Activated T-cell treated with anti-CD3 and anti-CD28 coated beads, Interleukin-2, amount 50 U/mL, for 1 hour (primary cell): ENCODE measurements around the gene DPP9.

Experiments
- DNase-seq: peaks from one replicate; pipeline ENCODE4 v3.0.0-alpha.2; 2020

Gene DPP9

GRCh38 chr19:4653793-4654436 lies 69.7 kb downstream of the DPP9 start:
- DNase-seq, result no peak

DNA sequence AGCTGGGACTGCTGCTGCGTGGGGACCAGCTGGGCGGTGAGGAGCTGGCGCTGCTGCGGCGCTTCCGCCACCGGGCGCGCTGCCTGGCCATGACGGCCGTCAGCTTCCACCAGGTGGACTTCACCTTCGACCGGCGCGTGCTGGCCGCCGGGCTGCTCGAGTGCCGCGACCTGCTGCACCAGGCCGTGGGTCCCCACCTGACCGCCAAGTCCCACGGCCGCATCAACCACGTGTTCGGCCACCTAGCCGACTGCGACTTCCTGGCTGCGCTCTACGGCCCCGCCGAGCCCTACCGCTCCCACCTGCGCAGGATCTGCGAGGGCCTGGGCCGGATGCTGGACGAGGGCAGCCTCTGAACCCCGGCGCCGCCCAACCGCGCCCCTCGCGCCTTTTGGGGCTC lies 71.6 kb downstream of the DPP9 start:
- DNase-seq, result no peak

DNA sequence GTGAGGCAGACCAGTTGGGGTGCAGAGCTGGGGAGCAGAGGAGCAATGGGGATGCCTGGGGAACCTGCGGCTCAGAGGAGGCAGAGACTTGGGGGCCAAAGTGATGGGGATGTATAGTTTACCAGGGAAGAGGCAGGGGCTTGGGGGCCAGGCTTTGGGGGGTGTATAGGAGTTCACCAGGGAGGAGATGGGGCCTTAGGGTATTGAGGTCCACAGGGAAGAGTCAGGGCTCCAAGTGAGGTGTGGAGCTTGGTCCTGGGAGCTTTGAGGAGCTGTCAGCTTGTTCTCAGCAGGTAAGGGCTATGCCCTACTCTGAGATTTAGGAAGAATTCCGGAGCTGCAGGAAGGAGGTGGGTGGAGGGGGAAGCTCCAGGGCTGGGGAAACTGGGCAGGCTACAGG lies 73.5 kb downstream of the DPP9 start:
- DNase-seq, result no peak

GRCh38 chr19:4649392-4650047 lies 74.1 kb downstream of the DPP9 start:
- no peak for DNase-seq

DNA sequence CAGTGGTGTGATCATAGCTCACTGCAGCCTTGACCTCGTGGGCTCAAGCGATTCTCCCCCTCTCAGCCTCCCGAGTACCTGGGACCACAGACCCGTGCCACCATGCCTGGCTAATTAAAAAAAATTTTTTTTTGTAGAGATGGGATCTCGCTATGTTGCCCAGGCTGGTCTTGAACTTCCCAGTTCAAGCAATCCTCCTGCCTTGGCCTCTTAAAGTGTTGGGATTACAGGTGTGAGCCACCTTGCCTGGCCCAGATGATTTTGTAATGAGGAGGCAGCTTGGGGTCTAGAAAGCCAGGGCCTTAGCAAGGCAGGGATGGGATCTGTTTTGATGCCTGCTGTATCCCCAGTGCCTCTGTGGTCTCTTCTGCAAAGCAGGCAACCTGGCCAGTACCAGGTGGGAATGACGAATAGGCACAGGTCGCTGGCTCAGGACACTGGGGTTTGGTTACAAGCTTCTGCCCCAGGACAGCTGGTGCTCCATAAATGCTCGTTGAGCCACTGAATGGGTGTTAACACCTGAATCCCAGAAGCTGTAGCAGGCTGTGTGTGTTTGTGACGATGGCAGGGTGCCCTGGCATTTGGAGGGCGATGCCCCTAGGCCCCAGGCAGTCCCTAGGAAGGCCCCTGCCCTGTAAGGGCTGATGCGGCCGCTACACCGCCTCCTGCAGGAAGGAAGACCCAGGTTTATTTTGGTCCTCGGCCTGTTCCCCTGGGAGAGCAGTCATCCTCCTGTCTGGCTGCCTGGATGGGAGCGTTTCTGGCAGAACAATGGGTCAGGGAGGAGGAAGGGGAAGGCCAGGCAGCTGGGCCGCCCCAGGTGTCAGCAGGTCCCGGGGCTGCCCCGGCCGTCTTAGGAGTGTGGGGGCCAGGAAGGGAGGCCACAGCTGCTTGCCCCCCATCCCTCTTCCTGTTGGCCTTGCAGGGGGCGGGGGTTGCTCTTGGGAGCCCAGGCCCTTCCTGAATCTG lies 75.7 kb downstream of the DPP9 start:
- no peak for DNase-seq

DNA sequence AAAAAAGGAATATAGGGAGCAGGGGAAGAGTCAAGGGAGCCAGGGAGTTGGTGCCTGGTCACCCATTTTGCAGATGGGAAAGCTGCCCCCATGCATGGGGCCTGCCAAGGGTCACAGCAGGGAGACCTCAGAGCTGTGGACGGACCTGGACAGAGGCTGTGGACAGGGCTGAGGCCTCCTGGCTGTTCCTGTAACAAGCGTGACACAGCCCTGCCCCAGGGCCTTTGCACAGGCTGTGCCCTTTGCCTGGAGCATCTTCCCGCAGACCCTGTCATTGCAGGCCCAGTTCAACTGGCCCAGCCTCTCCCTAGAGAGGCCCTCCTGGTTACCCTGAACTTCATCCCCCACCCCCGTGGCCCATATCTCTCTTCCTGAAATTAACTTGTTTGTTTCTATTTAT lies 77.9 kb downstream of the DPP9 start:
- DNase-seq, result no peak

GRCh38 chr19:4642625-4643024 lies 81.0 kb downstream of the DPP9 start:
- no peak for DNase-seq

- no peak for DNase-seq
Measured at GRCh38 chr19:4641132-4641531, 82.5 kb downstream of the DPP9 start.

DNA sequence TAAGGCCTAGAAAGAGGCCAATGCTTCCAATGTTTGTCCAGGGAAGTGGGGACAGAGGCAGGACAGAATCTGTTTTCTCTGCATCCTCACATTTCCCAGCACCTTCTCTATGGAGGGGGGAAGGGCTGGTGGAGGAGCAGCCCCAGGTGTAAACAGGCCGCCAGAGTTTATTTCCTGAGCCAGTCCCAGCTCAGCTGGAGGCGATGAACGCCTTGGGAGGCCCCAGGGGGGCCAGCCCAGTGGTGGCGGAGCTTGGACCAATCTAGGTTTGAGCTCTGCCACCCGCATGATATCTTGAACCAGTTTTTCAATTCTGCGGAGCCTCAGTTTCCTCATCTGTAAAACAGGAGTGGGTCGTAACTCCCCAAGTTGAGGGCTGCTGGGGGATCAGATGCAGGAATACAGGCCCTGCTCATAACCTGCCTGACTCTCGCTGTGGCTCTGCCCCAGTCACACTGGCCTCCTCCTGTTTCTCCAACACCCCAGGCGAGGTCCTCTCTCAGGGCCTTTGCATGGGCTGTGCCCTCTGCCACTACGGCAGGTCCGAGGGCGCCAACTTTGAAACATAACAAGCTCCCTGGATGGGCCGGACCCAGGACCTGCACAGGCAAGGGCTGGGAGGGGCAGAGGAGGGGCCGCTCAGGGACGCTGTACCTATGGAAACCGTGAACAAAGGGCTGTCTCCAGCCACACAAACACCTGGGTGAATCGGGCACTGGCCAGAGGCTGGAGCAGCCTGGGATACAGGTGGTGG lies 83.2 kb downstream of the DPP9 start:
- no peak for DNase-seq

DNA sequence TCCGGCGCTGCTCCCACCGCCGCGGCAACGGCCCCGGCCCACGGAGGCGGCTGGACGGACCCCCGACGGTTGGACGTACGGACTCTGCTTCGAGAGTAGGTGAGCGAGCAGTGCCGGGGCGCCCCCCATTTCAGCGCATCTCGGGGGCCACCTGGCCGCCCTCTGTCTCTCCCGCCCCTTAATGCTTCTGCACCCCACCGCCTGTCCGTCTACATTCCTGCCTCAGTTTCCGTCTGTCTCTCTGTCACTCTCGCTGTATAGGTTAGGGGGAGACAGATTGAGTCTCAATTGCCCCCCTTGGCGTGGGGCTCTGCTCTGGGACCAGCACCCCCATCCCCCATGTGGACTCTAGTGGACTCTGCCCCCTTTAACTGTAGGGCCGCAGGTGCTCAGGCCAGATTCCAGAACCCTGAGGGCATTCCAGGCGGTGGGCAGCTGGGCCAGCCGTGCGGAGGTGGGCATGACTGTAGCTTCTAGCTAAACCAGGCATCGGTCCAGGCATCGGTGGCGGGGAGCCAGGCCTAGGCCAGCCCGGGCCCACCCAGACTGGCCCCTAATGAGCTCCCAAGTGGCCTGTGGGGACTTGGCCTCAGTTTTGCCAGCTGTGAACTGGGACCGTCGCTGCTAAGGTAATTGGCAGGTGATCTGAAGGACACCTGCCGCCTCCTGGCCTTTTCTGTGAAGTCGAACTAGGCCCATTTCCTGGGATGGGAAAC lies 84.0 kb downstream of the DPP9 start:
- DNase-seq, result peak; percentile 42

- DNase-seq, result peak; percentile 99
Measured at GRCh38 chr19:4638828-4639530, 84.7 kb downstream of the DPP9 start, which contains the start of gene TNFAIP8L1. Gene TNFAIP8L1, plus strand, starts transcription at chr19:4639516. Its CDS starts 12,354 bp downstream, at chr19:4651870.

DNA sequence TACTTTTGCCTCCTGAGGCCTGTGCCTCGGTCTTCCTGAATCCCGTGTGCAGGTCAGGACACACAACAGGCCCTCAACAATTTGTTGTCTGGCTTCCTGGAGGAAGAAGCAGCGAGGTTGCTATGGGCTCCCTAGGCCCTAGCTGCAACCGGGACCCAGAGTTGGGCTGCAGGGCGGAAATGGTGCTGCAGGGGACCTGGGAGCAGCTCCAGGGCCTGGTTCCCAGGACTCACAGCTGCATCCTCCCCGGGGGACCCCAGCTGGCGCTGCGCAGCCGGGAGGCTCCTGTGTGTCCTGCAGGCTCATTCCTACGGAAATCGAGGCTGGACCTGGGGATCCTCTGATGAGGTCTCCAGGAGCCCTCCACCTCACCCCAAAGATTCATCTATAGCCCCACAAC lies 85.3 kb downstream of the DPP9 start:
- DNase-seq, result peak; percentile 32

- DNase-seq, result no peak
Measured at GRCh38 chr19:4636761-4637160, 86.9 kb downstream of the DPP9 start.

- DNase-seq, result peak; percentile 82
Measured at GRCh38 chr19:4636151-4636717, 87.4 kb downstream of the DPP9 start.

DNA sequence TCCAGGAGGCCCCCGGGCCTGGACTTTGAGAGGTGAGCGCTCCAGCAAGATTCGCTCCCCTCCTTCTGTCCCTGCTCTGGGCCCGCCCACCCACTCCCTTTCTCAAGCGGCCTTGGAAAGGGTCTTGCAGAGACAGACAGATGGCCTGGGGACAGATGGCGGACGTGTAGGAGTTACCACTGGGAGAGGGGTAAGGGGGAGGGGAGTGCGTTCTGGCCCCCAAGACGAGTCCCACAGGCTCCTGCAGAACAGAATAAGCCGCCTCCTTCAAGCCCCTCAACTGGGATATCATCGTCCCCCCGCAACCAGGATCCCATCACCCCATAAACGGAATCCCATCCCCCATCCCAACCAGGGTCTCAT lies 87.9 kb downstream of the DPP9 start:
- DNase-seq, result no peak

- peak; percentile 47 for DNase-seq
Measured at GRCh38 chr19:4633140-4633967, 90.3 kb downstream of the DPP9 start.
